WI38 (cell line): Measurements from ENCODE around the gene DSCAML1.

Source experiments
- H3K4me3 ChIP-seq: 2 replicates; pipeline ENCODE4 v1.5.1; 2011; ENCODE audit warnings: low read depth, mild to moderate bottlenecking, control low read depth, low read length
- TF ChIP-seq, protein P1 (sequence below): IDR thresholded peaks from 2 replicates; pipeline ENCODE4 v1.5.1; 2012; ENCODE audit warnings: low read depth, mild to moderate bottlenecking, control low read depth, low read length

Gene DSCAML1

GRCh38 chr11:117829369-117829725, 32.3 kb upstream of the DSCAML1 start:
- TF ChIP-seq, protein P1, sequence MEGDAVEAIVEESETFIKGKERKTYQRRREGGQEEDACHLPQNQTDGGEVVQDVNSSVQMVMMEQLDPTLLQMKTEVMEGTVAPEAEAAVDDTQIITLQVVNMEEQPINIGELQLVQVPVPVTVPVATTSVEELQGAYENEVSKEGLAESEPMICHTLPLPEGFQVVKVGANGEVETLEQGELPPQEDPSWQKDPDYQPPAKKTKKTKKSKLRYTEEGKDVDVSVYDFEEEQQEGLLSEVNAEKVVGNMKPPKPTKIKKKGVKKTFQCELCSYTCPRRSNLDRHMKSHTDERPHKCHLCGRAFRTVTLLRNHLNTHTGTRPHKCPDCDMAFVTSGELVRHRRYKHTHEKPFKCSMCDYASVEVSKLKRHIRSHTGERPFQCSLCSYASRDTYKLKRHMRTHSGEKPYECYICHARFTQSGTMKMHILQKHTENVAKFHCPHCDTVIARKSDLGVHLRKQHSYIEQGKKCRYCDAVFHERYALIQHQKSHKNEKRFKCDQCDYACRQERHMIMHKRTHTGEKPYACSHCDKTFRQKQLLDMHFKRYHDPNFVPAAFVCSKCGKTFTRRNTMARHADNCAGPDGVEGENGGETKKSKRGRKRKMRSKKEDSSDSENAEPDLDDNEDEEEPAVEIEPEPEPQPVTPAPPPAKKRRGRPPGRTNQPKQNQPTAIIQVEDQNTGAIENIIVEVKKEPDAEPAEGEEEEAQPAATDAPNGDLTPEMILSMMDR, result no peak
- H3K4me3 ChIP-seq, result no peak overlapping the region

DNA sequence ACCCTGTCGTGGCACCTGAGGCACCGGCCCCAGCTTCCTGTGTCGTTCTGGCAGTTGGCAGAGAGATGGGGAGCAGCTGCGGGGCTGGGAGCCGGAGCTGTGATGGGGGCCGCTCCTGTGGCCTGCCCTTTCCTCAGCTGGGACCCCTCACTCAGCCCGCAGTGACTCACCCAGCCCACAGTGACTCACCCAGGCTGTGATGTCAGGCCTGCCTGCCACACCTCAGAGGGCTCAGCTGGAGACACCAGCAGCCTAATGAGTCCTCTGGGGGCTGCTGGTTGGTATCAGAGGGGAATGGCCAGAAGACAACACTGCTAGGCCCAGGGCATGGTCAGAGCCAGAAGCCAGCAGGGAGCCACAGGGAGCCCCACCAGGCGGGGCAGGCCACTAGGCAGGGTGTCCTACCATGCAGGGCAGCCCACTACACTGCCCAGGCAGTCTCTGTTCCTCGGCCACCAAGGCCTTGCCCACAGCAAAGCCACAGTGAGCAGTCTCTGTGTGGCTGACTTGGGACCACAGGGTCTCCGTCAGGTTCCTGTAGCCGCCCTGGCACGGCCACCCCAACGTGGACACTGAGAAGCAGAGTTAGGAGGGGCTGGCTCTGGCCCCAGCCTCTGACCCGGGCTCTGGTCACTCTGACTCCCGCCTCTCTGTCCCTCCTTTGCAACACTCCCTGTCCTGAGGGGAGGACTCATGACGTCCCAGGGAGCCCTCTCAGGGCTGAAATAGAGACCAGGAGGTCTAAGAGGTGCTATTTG, 31.8 kb upstream of the DSCAML1 start:
- TF ChIP-seq, protein P1, result no peak
- H3K4me3 ChIP-seq, result no peak overlapping the region

DNA sequence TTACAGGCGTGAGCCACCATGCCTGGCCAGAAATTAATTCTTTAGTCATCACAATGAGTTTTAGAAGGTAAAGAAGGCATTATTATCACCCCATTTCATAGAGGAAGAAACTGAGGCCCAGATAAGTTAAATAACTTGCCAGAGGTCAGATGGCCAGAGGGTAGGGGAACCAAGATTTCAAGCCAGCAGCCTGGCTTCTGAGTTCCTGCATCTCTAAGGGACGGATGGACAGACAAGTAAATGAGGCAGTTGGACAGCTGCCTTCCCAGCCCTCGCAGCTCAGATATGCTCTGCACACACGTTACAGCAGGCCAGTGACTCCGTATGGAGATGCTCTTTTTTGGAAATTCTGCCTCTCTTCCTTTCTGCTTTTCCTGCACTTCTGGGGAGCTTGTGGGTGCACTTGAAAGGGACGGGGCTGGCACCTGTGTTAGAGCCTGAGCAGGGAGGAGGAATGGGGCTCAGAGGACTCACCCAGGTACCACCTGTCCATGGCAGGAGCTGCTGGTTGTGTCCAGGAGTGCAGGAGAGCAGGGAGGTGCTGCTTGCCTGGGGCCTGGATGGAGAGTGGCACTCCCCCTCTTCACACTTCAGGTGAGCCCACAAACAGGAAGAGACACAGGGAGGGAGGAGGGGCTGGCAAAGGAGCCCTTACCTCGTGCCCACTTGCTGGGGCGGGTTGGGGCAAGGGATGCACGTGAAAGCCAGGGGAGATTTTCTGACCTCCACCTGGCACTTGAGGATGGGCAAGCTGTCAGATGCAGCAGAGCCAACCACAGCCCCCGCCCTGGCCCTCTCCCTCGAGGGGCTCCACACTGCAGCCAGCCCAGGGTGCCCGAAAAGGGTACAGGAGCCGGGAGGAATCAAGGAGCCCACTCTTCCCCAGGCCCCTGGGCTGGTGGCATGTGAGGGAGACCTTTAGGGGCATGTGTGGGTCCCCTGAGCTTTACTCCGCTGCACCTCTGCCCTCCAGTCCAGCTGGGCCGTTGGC, 30.8 kb upstream of the DSCAML1 start:
- H3K4me3 ChIP-seq, result no peak overlapping the region
- TF ChIP-seq, protein P1, result no peak

- H3K4me3 ChIP-seq, result no peak overlapping the region
- TF ChIP-seq, protein P1, result no peak
Observed at GRCh38 chr11:117826832-117827231, 29.8 kb upstream of the DSCAML1 start.

DNA sequence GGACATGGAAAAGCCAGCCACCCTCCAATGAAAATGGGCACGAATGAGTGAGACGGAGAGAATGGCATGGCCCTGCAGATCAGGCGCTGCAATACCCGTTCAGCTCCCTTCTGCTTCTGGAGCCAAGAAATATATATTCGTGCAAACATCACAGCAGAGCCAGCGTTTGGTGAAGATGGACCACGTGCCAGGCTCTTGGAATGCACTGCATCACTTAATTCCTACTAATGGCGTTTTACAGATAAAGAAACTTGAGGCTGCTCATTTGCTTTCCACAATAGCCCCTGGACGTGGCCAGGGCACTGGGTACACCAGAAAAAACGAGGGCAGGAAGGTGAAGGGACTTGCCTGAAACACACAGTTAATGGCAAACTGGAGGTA, 29.2 kb upstream of the DSCAML1 start:
- H3K4me3 ChIP-seq, result no peak overlapping the region
- TF ChIP-seq, protein P1, result no peak

GRCh38 chr11:117825538-117826189, 28.6 kb upstream of the DSCAML1 start:
- no peak overlapping the region for H3K4me3 ChIP-seq
- TF ChIP-seq, protein P1, result no peak
